HEK293 (cell line): ENCODE measurements around the gene UAP1.

Experiments used
- CTCF ChIA-PET: fragments of 350-600 bp; formaldehyde crosslinking; extraction: SDS; loops from one replicate; lab custom pipeline; 2021; ENCODE audit warnings: antibody characterized with exemption; lab: Yijun Ruan, JAX
- POLR2A ChIA-PET: fragments of 300-600 bp; formaldehyde crosslinking; extraction: SDS; loops from one replicate; lab custom pipeline; 2020; ENCODE audit warnings: antibody characterized with exemption, inconsistent platforms; lab: Yijun Ruan, JAX
- H3K27ac ChIP-seq: fragments of 200-500 bp; sonication (Bioruptor generic); 2 replicates; pipeline ENCODE4 v1.5.1; 2014; ENCODE audit warnings: low read depth, low read length, control low read depth, inconsistent platforms; ENCODE audit errors: extremely low read depth
- H3K36me3 ChIP-seq, 2 experiments: fragments of 200-500 bp in 1 of 2; sonication (Bioruptor generic) in 1 of 2; 1 replicate in 1 of 2; 2 replicates in 1 of 2; pipeline ENCODE4 v1.5.1; 2014 to 2017; ENCODE audit warnings: inconsistent platforms in 2 of 2, low read length in 2 of 2; ENCODE audit not compliant: control insufficient read depth in 2 of 2, insufficient read depth in 1 of 2
- H3K4me1 ChIP-seq: fragments of 200-500 bp; sonication (Bioruptor generic); 2 replicates; pipeline ENCODE4 v1.5.1; 2014; ENCODE audit warnings: mild to moderate bottlenecking, low read length, inconsistent platforms; ENCODE audit not compliant: control insufficient read depth, insufficient read depth
- H3K4me3 ChIP-seq: 2 replicates; pipeline ENCODE4 v1.5.1; 2011; ENCODE audit warnings: low read depth, mild to moderate bottlenecking, control low read depth, low read length, moderate library complexity
- H3K9me3 ChIP-seq: fragments of 200-500 bp; sonication (Bioruptor generic); 2 replicates; pipeline ENCODE4 v1.5.1; 2014; ENCODE audit warnings: low read depth, low read length, inconsistent platforms; ENCODE audit not compliant: control insufficient read depth, insufficient read depth
- IKZF3 ChIP-seq: fragments of 450-650 bp; IDR thresholded peaks from 2 replicates; pipeline ENCODE4 v1.5.0; 2018; ENCODE audit warnings: missing biosample characterization, mild to moderate bottlenecking, missing genetic modification characterization, moderate library complexity
- SCRT1 ChIP-seq: fragments of 450-650 bp; formaldehyde crosslinking; IDR thresholded peaks from 2 replicates; pipeline ENCODE4 v1.5.1; 2016; ENCODE audit warnings: missing biosample characterization, missing genetic modification characterization, borderline replicate concordance
- ZBTB11 ChIP-seq: fragments of 450-650 bp; formaldehyde crosslinking; conservative IDR thresholded peaks from 2 replicates; pipeline ENCODE4 v1.5.1; 2016; ENCODE audit warnings: low read depth, missing biosample characterization, missing genetic modification characterization
- ZBTB20 ChIP-seq: fragments of 450-650 bp; formaldehyde crosslinking; IDR thresholded peaks from 2 replicates; pipeline ENCODE4 v1.5.1; 2016; ENCODE audit warnings: missing biosample characterization, missing genetic modification characterization
- ZBTB49 ChIP-seq: fragments of 450-650 bp; formaldehyde crosslinking; IDR thresholded peaks from 2 replicates; pipeline ENCODE4 v1.5.1; 2016; ENCODE audit warnings: missing biosample characterization, missing genetic modification characterization, low read depth
- ZFHX2 ChIP-seq: fragments of 450-650 bp; formaldehyde crosslinking; conservative IDR thresholded peaks from 2 replicates; pipeline ENCODE4 v1.5.1; 2016; ENCODE audit warnings: missing biosample characterization, missing genetic modification characterization
- ZNF132 ChIP-seq: fragments of 450-650 bp; formaldehyde crosslinking; IDR thresholded peaks from 2 replicates; pipeline ENCODE4 v1.5.1; 2017; ENCODE audit warnings: missing biosample characterization, missing genetic modification characterization, borderline replicate concordance
- ZNF239 ChIP-seq: fragments of 450-650 bp; formaldehyde crosslinking; IDR thresholded peaks from 2 replicates; pipeline ENCODE4 v1.5.1; 2016; ENCODE audit warnings: missing biosample characterization, missing genetic modification characterization
- ZNF341 ChIP-seq: fragments of 450-650 bp; formaldehyde crosslinking; IDR thresholded peaks from 2 replicates; pipeline ENCODE4; 2016; ENCODE audit warnings: low read depth, missing biosample characterization, missing genetic modification characterization
- ZNF426 ChIP-seq: fragments of 450-650 bp; formaldehyde crosslinking; IDR thresholded peaks from 2 replicates; pipeline ENCODE4 v1.5.1; 2017; ENCODE audit warnings: missing biosample characterization, missing genetic modification characterization, mild to moderate bottlenecking, inconsistent platforms, moderate library complexity
- ZNF449 ChIP-seq: fragments of 450-650 bp; formaldehyde crosslinking; IDR thresholded peaks from 2 replicates; pipeline ENCODE4 v1.5.1; 2017; ENCODE audit warnings: missing biosample characterization, mild to moderate bottlenecking, missing genetic modification characterization, moderate library complexity
- ZNF521 ChIP-seq: fragments of 450-650 bp; formaldehyde crosslinking; IDR thresholded peaks from 2 replicates; pipeline ENCODE4 v1.5.1; 2017; ENCODE audit warnings: missing biosample characterization, mild to moderate bottlenecking, missing genetic modification characterization
- ZNF560 ChIP-seq: fragments of 450-650 bp; formaldehyde crosslinking; IDR thresholded peaks from 2 replicates; pipeline ENCODE4 v1.5.1; 2017; ENCODE audit warnings: missing biosample characterization, missing genetic modification characterization, borderline replicate concordance
- ZNF585B ChIP-seq: fragments of 450-650 bp; formaldehyde crosslinking; IDR thresholded peaks from 2 replicates; pipeline ENCODE4 v1.5.1; 2016; ENCODE audit warnings: missing biosample characterization, missing genetic modification characterization
- ZNF639 ChIP-seq: fragments of 450-650 bp; formaldehyde crosslinking; IDR thresholded peaks from 2 replicates; pipeline ENCODE4 v1.5.1; 2016; ENCODE audit warnings: missing biosample characterization, missing genetic modification characterization
- ZNF701 ChIP-seq: fragments of 450-650 bp; formaldehyde crosslinking; IDR thresholded peaks from 2 replicates; pipeline ENCODE4 v1.5.1; 2016; ENCODE audit warnings: missing biosample characterization, missing genetic modification characterization
- ZNF776 ChIP-seq: fragments of 450-650 bp; formaldehyde crosslinking; IDR thresholded peaks from 2 replicates; pipeline ENCODE4 v1.5.0; 2017; ENCODE audit warnings: missing biosample characterization, missing genetic modification characterization, borderline replicate concordance
- ZNF777 ChIP-seq: fragments of 450-650 bp; formaldehyde crosslinking; IDR thresholded peaks from 2 replicates; pipeline ENCODE4 v1.5.1; 2017; ENCODE audit warnings: missing biosample characterization, missing genetic modification characterization, borderline replicate concordance
- ZNF791 ChIP-seq: fragments of 450-650 bp; formaldehyde crosslinking; IDR thresholded peaks from 2 replicates; pipeline ENCODE4 v1.5.1; 2016; ENCODE audit warnings: missing biosample characterization, missing genetic modification characterization
- ZSCAN16 ChIP-seq: fragments of 450-650 bp; formaldehyde crosslinking; IDR thresholded peaks from 2 replicates; pipeline ENCODE4 v1.5.1; 2016; ENCODE audit warnings: missing biosample characterization, missing genetic modification characterization

The UAP1 gene

GRCh38 chr1:162551969-162552683, 9.4 kb upstream of the UAP1 start (continued):
- TF ChIP-seq ZBTB49 = no peak
- no peak for TF ChIP-seq ZNF426 (tag by site-specific recombination)
- TF ChIP-seq ZNF701 (tag by site-specific recombination) = no peak

- Histone ChIP-seq H3K4me3 (no peak overlapping the region), H3K9me3 (no peaks in the 10 kb centered on the region), H3K36me3 (no peaks in the 10 kb centered on the region), H3K27ac (no peak overlapping the region), H3K4me1 (no peaks in the 10 kb centered on the region)
- CTCF ChIA-PET = no interaction called here
- POLR2A ChIA-PET = interaction anchor here (0.7 kb wide), 1 partner anchor 47 kb away, joined by 5 read pairs; no protein-coding TSS in a partner anchor
- TF ChIP-seq ZNF449 = no peak
- no peak for TF ChIP-seq ZNF239 (tag by site-specific recombination)
- TF ChIP-seq ZNF132 = no peak
- no peak for TF ChIP-seq ZBTB20 (tag by site-specific recombination)
- no peak for TF ChIP-seq ZFHX2 (tag by site-specific recombination)
- TF ChIP-seq ZNF776 (tag by site-specific recombination) = no peak
- no peak for TF ChIP-seq ZNF341 (tag by site-specific recombination)
- no peak for TF ChIP-seq ZNF791
- no peak for TF ChIP-seq ZNF560 (tag by site-specific recombination)
- TF ChIP-seq ZSCAN16 (tag by site-specific recombination) = no peak
- TF ChIP-seq ZBTB11 (tag by site-specific recombination) = no peak
- no peak for TF ChIP-seq ZNF521 (tag by site-specific recombination)
- no peak for TF ChIP-seq IKZF3 (tag by site-specific recombination)
- TF ChIP-seq ZNF777 (tag by site-specific recombination) = no peak
- TF ChIP-seq ZNF639 (tag by site-specific recombination) = no peak
- no peak for TF ChIP-seq ZNF585B (tag by site-specific recombination)
- no peak for TF ChIP-seq SCRT1 (tag by site-specific recombination)
Observed at GRCh38 chr1:162552684-162553252, 8.8 kb upstream of the UAP1 start.
